GM12801 (cell line): ENCODE data around the gene UBN2.

ENCODE experiments used
- CTCF ChIP-seq: IDR thresholded peaks from one replicate; pipeline ENCODE4 v1.5.1; 2011; ENCODE audit warnings: control low read depth; ENCODE audit not compliant: insufficient read length; ENCODE audit errors: extremely low read depth

Gene UBN2

GRCh38 chr7:139354729-139355128 is 123.7 kb downstream of the UBN2 start:
- no peak for TF ChIP-seq CTCF

- TF ChIP-seq CTCF: no peak
Observed at GRCh38 chr7:139355320-139355719, 124.3 kb downstream of the UBN2 start.
